ENCODE measurements around the gene ERP44.

DNA sequence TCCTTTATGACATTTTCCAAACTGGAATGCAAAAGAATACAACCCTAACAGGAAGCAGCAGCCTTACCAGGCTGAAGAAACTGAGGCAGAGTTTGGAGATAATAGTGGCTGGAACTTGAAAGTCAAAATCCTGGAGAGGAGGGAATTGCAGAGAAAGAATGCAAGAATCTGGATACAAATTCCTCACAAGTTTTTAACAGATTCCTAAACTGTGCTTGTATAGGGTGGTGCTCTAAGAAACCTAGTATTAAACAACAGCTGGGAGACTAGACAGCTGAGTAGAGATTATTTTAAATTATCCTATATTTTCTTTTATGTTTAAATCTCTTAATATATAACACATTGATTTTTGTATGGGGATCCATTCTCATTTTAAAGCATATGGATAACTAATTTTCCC is 31.0 kb upstream of the ERP44 start:
- TF ChIP-seq, protein P1, sequence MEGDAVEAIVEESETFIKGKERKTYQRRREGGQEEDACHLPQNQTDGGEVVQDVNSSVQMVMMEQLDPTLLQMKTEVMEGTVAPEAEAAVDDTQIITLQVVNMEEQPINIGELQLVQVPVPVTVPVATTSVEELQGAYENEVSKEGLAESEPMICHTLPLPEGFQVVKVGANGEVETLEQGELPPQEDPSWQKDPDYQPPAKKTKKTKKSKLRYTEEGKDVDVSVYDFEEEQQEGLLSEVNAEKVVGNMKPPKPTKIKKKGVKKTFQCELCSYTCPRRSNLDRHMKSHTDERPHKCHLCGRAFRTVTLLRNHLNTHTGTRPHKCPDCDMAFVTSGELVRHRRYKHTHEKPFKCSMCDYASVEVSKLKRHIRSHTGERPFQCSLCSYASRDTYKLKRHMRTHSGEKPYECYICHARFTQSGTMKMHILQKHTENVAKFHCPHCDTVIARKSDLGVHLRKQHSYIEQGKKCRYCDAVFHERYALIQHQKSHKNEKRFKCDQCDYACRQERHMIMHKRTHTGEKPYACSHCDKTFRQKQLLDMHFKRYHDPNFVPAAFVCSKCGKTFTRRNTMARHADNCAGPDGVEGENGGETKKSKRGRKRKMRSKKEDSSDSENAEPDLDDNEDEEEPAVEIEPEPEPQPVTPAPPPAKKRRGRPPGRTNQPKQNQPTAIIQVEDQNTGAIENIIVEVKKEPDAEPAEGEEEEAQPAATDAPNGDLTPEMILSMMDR (IDR thresholded peaks at IDR 0.05; ENCODE audit: extremely low read depth in 1 of 2, insufficient read depth in 1 of 2, low read depth in 1 of 2, low read length in 2 of 2): no peak
- no peak for TF ChIP-seq EZH2 (IDR thresholded peaks at IDR 0.05; ENCODE audit: borderline replicate concordance, low read depth, low read length, severe bottlenecking)
- no peak for TF ChIP-seq MAX (IDR thresholded peaks at IDR 0.05; ENCODE audit: insufficient read depth, insufficient read length)
- no peak for TF ChIP-seq POLR2AphosphoS5 (IDR thresholded peaks at IDR 0.05; ENCODE audit: insufficient read depth, low read depth, low read length)
- TF ChIP-seq MYC (IDR thresholded peaks at IDR 0.05; ENCODE audit: low read depth, low read length): no peak

Measured in endothelial cell of umbilical vein (primary cell).